OCI-LY3 (cell line): ENCODE data around the gene RPRD2.

Experiments used
- EZH2phosphoT487 ChIP-seq: fragments of 200-600 bp; shearing (Covaris generic); IDR thresholded peaks from 2 replicates; pipeline ENCODE4 v1.6.1; 2018; ENCODE audit warnings: antibody characterized with exemption, mixed run types, low read depth
- TF ChIP-seq, protein P1 (sequence below): fragments of 200-600, 300-600 bp; sonication (generic); IDR thresholded peaks from 2 replicates; pipeline ENCODE4 v1.5.1; 2014; ENCODE audit warnings: antibody characterized with exemption, low read length, low read depth

GRCh38 chr1:150385537-150386445, 21.8 kb downstream of the RPRD2 start:
- no peak for TF ChIP-seq EZH2phosphoT487
- TF ChIP-seq, protein P1, sequence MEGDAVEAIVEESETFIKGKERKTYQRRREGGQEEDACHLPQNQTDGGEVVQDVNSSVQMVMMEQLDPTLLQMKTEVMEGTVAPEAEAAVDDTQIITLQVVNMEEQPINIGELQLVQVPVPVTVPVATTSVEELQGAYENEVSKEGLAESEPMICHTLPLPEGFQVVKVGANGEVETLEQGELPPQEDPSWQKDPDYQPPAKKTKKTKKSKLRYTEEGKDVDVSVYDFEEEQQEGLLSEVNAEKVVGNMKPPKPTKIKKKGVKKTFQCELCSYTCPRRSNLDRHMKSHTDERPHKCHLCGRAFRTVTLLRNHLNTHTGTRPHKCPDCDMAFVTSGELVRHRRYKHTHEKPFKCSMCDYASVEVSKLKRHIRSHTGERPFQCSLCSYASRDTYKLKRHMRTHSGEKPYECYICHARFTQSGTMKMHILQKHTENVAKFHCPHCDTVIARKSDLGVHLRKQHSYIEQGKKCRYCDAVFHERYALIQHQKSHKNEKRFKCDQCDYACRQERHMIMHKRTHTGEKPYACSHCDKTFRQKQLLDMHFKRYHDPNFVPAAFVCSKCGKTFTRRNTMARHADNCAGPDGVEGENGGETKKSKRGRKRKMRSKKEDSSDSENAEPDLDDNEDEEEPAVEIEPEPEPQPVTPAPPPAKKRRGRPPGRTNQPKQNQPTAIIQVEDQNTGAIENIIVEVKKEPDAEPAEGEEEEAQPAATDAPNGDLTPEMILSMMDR: no peak
